ENCODE data around the gene SEC22A.

Gene SEC22A

DNA sequence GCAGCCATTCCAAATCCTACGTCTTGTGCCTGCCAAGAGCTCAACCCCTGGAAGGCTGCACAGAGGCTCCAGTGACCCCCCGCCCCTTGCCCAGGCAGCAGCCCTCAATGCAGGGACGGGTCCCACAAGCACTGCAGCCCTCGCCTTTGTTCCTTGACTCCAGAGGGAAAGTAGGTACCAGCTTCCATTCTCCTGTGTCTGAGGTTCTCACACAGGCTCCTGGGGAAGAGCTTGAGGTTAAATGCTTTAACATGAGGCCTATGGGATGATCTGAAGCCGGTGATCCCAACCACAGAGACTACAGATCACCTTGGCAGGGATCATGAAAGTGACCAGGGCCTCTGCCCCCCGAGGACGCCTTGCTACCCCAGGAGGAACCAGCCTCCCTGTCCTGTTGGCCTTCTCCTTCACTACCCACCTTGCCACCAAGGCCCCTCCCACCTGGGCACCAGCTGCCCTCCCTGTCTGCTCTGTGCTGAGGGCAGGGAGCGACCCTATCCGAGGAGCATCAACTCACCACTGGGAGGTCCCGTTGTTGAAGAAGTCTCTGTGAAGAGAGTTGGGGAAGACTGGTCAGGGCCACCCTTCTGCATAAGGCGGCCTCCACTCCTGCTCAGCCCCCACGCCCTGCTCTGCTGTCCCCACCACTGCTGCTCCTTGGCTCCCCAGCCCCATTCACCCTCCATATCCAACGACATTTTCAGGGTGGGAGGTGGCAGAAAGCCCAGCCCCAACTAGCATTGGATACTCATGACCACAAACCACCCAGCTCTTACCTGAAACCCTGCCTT lies 95.3 kb downstream of the SEC22A start:
- H3K4me3 ChIP-seq (ENCODE audit: low read depth, low read length), result no peak overlapping the region

DNA sequence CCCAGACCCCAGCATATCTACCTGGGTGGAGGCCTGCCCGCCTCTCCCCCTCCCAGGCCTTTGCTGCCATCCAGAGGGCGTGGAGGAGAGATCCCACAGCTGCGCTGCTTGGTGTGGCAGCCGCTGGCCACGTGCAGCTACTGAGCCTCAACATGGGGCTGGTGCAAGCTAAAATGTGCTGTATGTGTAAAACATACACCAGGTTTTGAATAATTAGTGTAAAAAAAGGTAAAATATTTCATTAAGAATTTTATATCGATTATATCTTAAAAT lies 95.8 kb downstream of the SEC22A start:
- no peak overlapping the region for H3K4me3 ChIP-seq (ENCODE audit: low read depth, low read length)
- TF ChIP-seq, protein P1, sequence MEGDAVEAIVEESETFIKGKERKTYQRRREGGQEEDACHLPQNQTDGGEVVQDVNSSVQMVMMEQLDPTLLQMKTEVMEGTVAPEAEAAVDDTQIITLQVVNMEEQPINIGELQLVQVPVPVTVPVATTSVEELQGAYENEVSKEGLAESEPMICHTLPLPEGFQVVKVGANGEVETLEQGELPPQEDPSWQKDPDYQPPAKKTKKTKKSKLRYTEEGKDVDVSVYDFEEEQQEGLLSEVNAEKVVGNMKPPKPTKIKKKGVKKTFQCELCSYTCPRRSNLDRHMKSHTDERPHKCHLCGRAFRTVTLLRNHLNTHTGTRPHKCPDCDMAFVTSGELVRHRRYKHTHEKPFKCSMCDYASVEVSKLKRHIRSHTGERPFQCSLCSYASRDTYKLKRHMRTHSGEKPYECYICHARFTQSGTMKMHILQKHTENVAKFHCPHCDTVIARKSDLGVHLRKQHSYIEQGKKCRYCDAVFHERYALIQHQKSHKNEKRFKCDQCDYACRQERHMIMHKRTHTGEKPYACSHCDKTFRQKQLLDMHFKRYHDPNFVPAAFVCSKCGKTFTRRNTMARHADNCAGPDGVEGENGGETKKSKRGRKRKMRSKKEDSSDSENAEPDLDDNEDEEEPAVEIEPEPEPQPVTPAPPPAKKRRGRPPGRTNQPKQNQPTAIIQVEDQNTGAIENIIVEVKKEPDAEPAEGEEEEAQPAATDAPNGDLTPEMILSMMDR (conservative IDR thresholded peaks at IDR 0.05; ENCODE audit: low read depth, low read length), result no peak
- DNase-seq (ENCODE audit: low read depth), result no peak

More for the DNA sequence above, 95.3 kb downstream of the SEC22A start:
- DNase-seq (ENCODE audit: low read depth), result no peak
- TF ChIP-seq, protein P1 (conservative IDR thresholded peaks at IDR 0.05; ENCODE audit: low read depth, low read length), result no peak

DNA sequence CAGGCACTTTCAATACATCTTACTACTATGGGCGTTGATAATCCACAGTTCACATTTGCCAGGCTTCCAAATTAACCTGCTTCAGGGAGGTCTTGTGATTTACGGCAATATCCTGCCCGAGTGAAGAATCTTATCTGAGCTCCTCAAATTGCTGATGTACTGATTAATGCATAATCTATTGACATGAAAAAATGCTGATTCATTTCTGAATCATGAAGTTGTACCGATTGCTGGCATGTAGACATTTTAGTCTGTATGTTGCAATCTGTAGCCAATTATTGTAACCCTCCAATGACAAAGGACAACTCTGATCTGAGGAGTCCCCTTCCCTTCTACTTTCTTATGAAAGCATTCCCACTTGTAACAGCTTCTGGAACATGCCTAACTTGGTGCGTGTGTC lies 97.2 kb downstream of the SEC22A start:
- no peak overlapping the region for H3K4me3 ChIP-seq (ENCODE audit: low read depth, low read length)

DNA sequence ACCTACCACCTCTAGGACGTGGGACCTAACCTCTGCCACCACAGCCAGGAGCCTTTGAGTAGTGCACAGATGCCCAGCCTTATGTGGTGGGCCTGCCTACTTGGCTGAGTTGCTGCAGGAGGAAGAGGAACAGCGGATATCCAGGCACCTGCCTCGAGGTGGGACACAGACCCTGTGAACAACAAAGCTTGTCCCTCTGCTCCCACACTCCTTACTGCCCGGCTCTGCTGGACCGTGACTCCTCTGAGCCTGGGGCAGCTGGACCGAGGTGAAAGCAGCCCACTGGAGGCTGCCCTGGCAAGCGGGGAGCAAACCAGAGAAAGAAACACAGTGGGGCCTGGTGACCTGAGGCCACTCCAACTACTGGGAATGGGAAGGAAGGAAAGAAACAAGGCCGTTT lies 97.8 kb downstream of the SEC22A start:
- TF ChIP-seq, protein P1 (conservative IDR thresholded peaks at IDR 0.05; ENCODE audit: low read depth, low read length), result no peak
- no peak for DNase-seq (ENCODE audit: low read depth)
- H3K4me3 ChIP-seq (ENCODE audit: low read depth, low read length), result no peak overlapping the region

More for the DNA sequence above, 97.2 kb downstream of the SEC22A start:
- no peak for DNase-seq (ENCODE audit: low read depth)
- TF ChIP-seq, protein P1 (conservative IDR thresholded peaks at IDR 0.05; ENCODE audit: low read depth, low read length), result no peak

DNA sequence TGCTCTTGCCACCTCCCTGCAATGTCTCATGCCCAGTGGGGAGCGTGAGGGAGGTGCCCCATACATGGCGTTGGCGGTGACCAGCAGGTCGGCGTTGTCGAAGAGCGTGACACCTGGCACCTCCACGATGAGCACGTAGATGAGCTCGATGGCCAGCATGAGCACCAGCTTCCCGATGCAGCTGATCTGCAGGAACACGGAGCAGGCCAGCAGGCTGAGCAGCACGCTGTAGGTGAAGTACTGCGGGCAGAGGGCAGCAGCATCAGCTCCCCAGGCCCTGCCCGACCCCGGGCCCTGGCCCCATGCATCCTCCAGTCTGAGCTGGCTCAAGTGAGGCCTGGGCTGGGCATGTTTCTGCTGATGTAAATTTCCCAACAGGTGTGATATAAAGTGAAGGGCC lies 98.3 kb downstream of the SEC22A start:
- no peak for DNase-seq (ENCODE audit: low read depth)
- H3K4me3 ChIP-seq (ENCODE audit: low read depth, low read length), result no peak overlapping the region
- TF ChIP-seq, protein P1 (conservative IDR thresholded peaks at IDR 0.05; ENCODE audit: low read depth, low read length), result no peak

DNA sequence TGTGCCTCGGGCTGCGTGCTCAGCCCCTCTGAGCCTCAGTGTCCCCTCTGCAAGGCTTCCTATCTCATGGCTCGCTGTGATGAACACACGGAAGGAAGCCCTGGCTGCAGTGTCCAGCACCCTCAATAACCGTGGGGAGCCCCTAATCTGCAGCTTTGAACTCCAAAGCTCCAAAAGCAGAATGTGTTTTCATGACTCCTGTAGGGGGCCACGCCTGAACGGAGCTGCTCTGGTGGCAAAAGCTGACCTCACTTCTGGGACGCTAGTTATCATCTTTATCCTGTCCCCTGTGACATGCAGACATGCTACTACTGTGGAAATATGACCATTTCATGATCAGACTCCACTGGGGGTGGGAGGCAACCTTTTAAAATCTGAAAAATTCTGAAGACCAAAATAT lies 98.8 kb downstream of the SEC22A start:
- no peak overlapping the region for H3K4me3 ChIP-seq (ENCODE audit: low read depth, low read length)
- TF ChIP-seq, protein P1 (conservative IDR thresholded peaks at IDR 0.05; ENCODE audit: low read depth, low read length), result no peak
- no peak for DNase-seq (ENCODE audit: low read depth)

Measured in choroid plexus epithelial cell (primary cell).